ENCODE data around the gene TMEM229B. TPM values are rescaled to one million over a fixed set of nuclear protein-coding genes. Genes with fewer than 3 reads are reported as not detected.

TMEM229B gene
- total RNA-seq, 1 donor from 2014 or later, result 5.5 TPM

DNA sequence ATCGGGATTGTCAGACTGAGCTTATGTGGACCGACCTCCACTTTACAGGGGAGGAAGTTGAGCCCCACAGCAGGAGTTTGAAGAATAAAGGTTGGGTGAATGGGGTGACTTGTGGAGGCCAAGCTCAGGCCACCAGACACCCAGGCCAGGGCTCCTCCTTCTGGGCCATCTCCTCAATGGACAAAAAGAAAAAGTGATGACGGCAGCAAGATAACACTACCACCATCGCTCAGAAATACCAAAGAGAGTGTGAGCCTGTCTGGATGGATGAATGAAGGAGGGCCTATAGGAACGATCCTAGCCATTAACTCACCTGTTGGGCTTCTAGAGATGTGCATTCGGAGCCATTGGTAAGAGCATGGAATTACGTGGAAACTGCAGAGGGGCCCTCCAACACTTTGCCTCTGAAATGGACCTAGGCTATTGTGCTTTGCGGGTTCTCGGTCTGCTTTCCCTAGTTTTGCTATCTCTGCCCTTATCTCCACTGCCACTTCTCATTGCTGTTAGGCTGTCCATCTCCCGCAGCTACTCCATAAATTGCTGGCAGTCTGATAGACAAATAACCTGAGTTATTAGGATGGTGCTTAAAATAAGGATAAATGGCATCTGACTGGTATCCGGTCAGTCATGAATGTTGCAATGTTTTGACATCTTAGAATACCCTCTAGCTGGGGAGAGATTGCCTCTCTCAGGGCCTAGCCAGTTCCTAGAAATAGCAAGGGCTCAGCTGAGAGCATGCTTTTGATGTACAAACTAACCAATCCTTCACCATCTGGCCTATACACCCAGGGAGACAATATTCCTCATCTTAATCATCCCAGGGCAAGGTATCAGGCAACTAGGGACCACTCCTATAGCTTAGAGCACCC lies 66.9 kb downstream of the TMEM229B start:
- DNase-seq (ENCODE audit: low spot score in 2 of 2), result no peak

More for the DNA sequence above, 66.9 kb downstream of the TMEM229B start:
- no peak overlapping the region for H3K27ac ChIP-seq
- no peak overlapping the region for H3K4me3 ChIP-seq
- no peaks in the 10 kb centered on the region for H3K9me3 ChIP-seq
- intact Hi-C loops (cut with DNase I), result no loop called here
- TF ChIP-seq, protein P1, sequence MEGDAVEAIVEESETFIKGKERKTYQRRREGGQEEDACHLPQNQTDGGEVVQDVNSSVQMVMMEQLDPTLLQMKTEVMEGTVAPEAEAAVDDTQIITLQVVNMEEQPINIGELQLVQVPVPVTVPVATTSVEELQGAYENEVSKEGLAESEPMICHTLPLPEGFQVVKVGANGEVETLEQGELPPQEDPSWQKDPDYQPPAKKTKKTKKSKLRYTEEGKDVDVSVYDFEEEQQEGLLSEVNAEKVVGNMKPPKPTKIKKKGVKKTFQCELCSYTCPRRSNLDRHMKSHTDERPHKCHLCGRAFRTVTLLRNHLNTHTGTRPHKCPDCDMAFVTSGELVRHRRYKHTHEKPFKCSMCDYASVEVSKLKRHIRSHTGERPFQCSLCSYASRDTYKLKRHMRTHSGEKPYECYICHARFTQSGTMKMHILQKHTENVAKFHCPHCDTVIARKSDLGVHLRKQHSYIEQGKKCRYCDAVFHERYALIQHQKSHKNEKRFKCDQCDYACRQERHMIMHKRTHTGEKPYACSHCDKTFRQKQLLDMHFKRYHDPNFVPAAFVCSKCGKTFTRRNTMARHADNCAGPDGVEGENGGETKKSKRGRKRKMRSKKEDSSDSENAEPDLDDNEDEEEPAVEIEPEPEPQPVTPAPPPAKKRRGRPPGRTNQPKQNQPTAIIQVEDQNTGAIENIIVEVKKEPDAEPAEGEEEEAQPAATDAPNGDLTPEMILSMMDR (IDR thresholded peaks at IDR 0.05), result no peak
- no peaks in the 10 kb centered on the region for H3K4me1 ChIP-seq
- H3K36me3 ChIP-seq, result no peaks in the 10 kb centered on the region
- H3K27me3 ChIP-seq, result no peaks in the 10 kb centered on the region

Other genes starting within 250 kb of the TMEM229B start
- 155 TPM for gene PALS1, start 247.3 kb downstream of the TMEM229B start, total RNA-seq
- gene ATP6V1D, start 128.9 kb downstream of the TMEM229B start, total RNA-seq, result 27.6 TPM
- gene EIF2S1, start 128.4 kb downstream of the TMEM229B start, total RNA-seq, result 55.1 TPM
- gene PLEK2, start 76.6 kb downstream of the TMEM229B start, total RNA-seq, result 0.53 TPM
- gene PLEKHH1, start 44.6 kb upstream of the TMEM229B start, total RNA-seq, result 15.0 TPM
- gene PIGH, start 111.5 kb upstream of the TMEM229B start, total RNA-seq, result 20.9 TPM
- gene ARG2, start 131.2 kb upstream of the TMEM229B start, total RNA-seq, result 10.1 TPM
- gene VTI1B, start 185.9 kb upstream of the TMEM229B start, total RNA-seq, result 43.2 TPM
- 25.1 TPM for gene RDH11, start 207.0 kb upstream of the TMEM229B start, total RNA-seq
- gene RDH12, start 213.2 kb upstream of the TMEM229B start, total RNA-seq, result not detected

Data from ascending aorta (tissue), 2 donors.